Prostate gland (tissue), 2 donors: ENCODE data around the gene TAT.

ENCODE experiments used
- POLR2A ChIP-seq: fragments of 450-650 bp; IDR thresholded peaks from one replicate; pipeline ENCODE4 v1.6.1; 2016; ENCODE audit warnings: antibody characterized with exemption, mild to moderate bottlenecking
- POLR2AphosphoS5 ChIP-seq: sonication (generic); formaldehyde crosslinking; IDR thresholded peaks from one replicate; pipeline ENCODE4 v1.6.1; 2017; ENCODE audit warnings: antibody characterized with exemption
- TF ChIP-seq, protein P1 (sequence below), 4 experiments: fragments of 200-600 bp in 2 of 4; fragments of 450-650 bp in 2 of 4; sonication (generic) in 2 of 4; IDR thresholded peaks; 1 replicate in 3 of 4; 2 replicates in 1 of 4; pipeline ENCODE4 v1.5.1; 2016 to 2019; ENCODE audit warnings: antibody characterized with exemption in 4 of 4, mild to moderate bottlenecking in 2 of 4, moderate library complexity in 2 of 4

DNA sequence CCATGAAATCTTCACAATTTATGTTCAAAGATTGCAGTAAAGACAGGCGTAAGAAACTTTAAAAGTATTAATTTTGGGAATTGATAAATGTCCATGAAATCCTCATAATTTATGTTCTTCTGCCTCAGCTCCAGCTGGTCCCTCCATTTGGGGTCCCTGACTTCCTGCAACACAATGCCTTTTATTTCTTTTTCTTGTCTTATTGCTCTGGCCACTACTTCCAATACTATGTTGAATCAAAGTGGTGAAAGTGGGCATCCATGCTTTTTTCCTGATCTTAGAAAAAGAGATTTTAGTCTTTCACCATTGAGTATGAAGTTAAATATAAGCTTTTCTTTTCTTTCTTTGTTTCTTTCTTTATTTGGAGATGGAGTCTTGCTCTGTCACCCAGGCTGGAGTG is 14.3 kb downstream of the TAT start:
- TF ChIP-seq, protein P1, sequence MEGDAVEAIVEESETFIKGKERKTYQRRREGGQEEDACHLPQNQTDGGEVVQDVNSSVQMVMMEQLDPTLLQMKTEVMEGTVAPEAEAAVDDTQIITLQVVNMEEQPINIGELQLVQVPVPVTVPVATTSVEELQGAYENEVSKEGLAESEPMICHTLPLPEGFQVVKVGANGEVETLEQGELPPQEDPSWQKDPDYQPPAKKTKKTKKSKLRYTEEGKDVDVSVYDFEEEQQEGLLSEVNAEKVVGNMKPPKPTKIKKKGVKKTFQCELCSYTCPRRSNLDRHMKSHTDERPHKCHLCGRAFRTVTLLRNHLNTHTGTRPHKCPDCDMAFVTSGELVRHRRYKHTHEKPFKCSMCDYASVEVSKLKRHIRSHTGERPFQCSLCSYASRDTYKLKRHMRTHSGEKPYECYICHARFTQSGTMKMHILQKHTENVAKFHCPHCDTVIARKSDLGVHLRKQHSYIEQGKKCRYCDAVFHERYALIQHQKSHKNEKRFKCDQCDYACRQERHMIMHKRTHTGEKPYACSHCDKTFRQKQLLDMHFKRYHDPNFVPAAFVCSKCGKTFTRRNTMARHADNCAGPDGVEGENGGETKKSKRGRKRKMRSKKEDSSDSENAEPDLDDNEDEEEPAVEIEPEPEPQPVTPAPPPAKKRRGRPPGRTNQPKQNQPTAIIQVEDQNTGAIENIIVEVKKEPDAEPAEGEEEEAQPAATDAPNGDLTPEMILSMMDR (IDR thresholded peaks at IDR 0.05) = no peak
- TF ChIP-seq POLR2A (no peak), POLR2AphosphoS5 (no peak)
